Testis (tissue), 3 donors: ENCODE data around the gene LGALSL. TPM values are rescaled to one million over a fixed set of nuclear protein-coding genes. Genes with fewer than 3 reads are reported as not detected.

ENCODE experiments used
- DNase-seq: peaks from one replicate; pipeline ENCODE4 v3.0.0-alpha.2; 2019
- H3K27ac ChIP-seq, 2 donors: fragments of 200-600 bp; sonication (generic); one replicate each; pipeline ENCODE4 v1.5.1; 2019
- H3K27me3 ChIP-seq: fragments of 200-600 bp; sonication (generic); one replicate; pipeline ENCODE4 v1.5.1; 2019
- H3K36me3 ChIP-seq: fragments of 200-600 bp; sonication (generic); one replicate; pipeline ENCODE4 v1.5.1; 2017; ENCODE audit warnings: low read depth; ENCODE audit errors: missing control alignments
- H3K4me1 ChIP-seq: fragments of 200-600 bp; sonication (generic); one replicate; pipeline ENCODE4 v1.5.1; 2019
- H3K4me3 ChIP-seq, 2 donors: fragments of 200-600 bp; sonication (generic); one replicate each; pipeline ENCODE4 v1.5.1; 2017 to 2019
- H3K9me3 ChIP-seq: fragments of 200-600 bp; sonication (generic); one replicate; pipeline ENCODE4 v1.5.1; 2017
- POLR2A ChIP-seq: fragments of 450-650 bp; IDR thresholded peaks from one replicate; pipeline ENCODE4 v1.6.1; 2017; ENCODE audit warnings: antibody characterized with exemption, mild to moderate bottlenecking, moderate library complexity
- WGBS, 2 donors: methylation state at CpG; one replicate each; pipeline ENCODE4 v1.1.5; 2018; 5-methylcytosine and 5-hydroxymethylcytosine counted together
- intact Hi-C: fragments of 100-400 bp; cut with DNase I; formaldehyde crosslinking; loops from one replicate; pipeline ENCODE4 v1.15.1; 2023; ENCODE audit warnings: low total_unique reads
- polyA plus RNA-seq: library from polyadenylated mRNA; stranded (reverse); fragments of 350-450 nt; fragmentation: Illumina TruSeq; extraction: RNeasy Lipid Tissue Mini Kit (QIAGEN cat#74804); gene quantifications from one replicate; pipeline ENCODE4 v1.2.3, GENCODE V29; 2014; ENCODE audit warnings: low read depth, low replicate concordance; ENCODE audit not compliant: insufficient read depth
- total RNA-seq, 2 donors: library from RNA; depleted of rRNA; stranded (reverse); fragments of >200 nt; gene quantifications; one replicate each; pipeline ENCODE4 v1.2.3, GENCODE V29; 2016
- TF ChIP-seq, protein P1 (sequence below), 3 experiments: fragments of 450-650 bp in 2 of 3; fragments of 200-600 bp in 1 of 3; sonication (generic) in 1 of 3; IDR thresholded peaks; one replicate each; pipeline ENCODE4 v1.5.1; 2016 to 2019; ENCODE audit warnings: antibody characterized with exemption in 3 of 3, mild to moderate bottlenecking in 2 of 3, moderate library complexity in 1 of 3

LGALSL gene
- total and polyA plus RNA-seq, 3 donors from 2014 or later, result 10.8 to 13.4 (median 11.3) TPM

DNA sequence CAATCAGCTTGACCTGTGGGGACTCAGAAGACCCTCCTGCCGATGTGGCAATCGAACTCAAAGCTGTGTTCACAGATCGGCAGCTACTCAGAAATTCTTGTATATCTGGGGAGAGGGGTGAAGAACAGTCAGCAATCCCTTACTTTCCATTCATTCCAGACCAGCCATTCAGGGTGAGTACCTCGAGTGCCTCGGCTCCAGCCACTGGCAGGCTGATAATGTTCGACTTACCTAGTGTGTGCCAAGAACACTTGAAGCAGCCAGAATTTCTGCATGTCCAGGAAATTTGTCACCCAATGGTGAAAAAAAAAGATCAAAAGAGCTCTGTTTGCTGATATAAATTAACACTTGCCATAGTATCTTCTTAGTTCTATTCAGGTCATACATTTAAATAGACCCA lies 2.3 kb downstream of the LGALSL start:
- Histone ChIP-seq H3K27ac (no peak overlapping the region), H3K4me1 (peaks cover 10% of the 10 kb centered on the region), H3K36me3 (no peaks in the 10 kb centered on the region), H3K4me3 (no peak overlapping the region), H3K27me3 (no peaks in the 10 kb centered on the region), H3K9me3 (no peaks in the 10 kb centered on the region)
- no peak for DNase-seq
- intact Hi-C loops, result no loop called here
- WGBS, 2 donors, result 66 to 75% methylated on average over 6 of the region's 6 CpGs
- TF ChIP-seq, protein P1, sequence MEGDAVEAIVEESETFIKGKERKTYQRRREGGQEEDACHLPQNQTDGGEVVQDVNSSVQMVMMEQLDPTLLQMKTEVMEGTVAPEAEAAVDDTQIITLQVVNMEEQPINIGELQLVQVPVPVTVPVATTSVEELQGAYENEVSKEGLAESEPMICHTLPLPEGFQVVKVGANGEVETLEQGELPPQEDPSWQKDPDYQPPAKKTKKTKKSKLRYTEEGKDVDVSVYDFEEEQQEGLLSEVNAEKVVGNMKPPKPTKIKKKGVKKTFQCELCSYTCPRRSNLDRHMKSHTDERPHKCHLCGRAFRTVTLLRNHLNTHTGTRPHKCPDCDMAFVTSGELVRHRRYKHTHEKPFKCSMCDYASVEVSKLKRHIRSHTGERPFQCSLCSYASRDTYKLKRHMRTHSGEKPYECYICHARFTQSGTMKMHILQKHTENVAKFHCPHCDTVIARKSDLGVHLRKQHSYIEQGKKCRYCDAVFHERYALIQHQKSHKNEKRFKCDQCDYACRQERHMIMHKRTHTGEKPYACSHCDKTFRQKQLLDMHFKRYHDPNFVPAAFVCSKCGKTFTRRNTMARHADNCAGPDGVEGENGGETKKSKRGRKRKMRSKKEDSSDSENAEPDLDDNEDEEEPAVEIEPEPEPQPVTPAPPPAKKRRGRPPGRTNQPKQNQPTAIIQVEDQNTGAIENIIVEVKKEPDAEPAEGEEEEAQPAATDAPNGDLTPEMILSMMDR (IDR thresholded peaks at IDR 0.05), result no peak
- no peak for TF ChIP-seq POLR2A

DNA sequence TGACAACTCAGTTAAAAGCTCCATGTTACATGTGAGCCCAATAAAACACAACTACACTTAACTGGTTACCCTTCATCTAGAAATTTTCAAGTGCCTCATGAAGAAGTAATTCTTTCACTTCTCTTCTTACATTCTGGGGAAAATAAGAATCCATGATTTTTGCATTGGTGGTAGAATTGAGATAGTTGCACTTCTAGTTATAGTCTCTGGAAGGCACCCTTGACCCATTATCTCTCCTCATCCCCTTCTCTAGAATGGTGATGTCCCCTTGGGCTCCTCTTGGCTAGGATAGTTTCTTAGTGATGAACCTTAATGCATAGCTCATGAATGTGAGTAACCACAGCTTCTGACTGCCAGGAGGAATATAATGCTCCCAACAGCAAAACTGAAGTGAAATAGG lies 3.6 kb downstream of the LGALSL start:
- Histone ChIP-seq H3K27ac (no peak overlapping the region), H3K9me3 (no peaks in the 10 kb centered on the region), H3K27me3 (no peaks in the 10 kb centered on the region), H3K4me3 (no peak overlapping the region), H3K36me3 (no peaks in the 10 kb centered on the region), H3K4me1 (peaks cover 10% of the 10 kb centered on the region)
- intact Hi-C loops, result no loop called here
- no peak for TF ChIP-seq POLR2A
- TF ChIP-seq, protein P1 (IDR thresholded peaks at IDR 0.05), result no peak
- no peak for DNase-seq

DNA sequence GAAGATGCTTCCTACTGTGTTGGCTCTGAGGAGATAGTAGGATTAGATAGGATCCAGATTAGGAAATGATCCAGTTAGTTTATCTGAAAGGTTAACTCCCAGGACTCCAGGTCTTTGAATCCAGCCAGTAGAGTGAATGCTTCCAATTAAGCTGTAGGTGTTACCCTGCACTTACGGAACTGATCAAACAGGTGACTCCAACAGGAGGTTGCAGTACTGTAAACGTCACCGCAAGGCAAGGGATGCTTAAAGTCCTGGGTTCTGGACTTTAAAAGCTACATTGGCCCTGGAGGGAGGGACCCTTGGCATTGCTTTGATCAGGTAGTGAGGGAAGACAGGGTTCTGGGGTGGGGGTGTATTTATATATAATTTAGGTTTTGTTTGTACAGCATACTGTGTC lies 5.6 kb downstream of the LGALSL start:
- H3K4me3 ChIP-seq, result no peak overlapping the region
- WGBS, 2 donors, result 93 to 100% methylated on average over 3 of the region's 3 CpGs
- no peaks in the 10 kb centered on the region for H3K36me3 ChIP-seq
- no peaks in the 10 kb centered on the region for H3K4me1 ChIP-seq
- H3K27ac ChIP-seq, result no peak overlapping the region
- TF ChIP-seq POLR2A, result no peak
- TF ChIP-seq, protein P1 (IDR thresholded peaks at IDR 0.05), result no peak
- no peaks in the 10 kb centered on the region for H3K9me3 ChIP-seq
- no peak for DNase-seq
- intact Hi-C loops, result no loop called here
- H3K27me3 ChIP-seq, result no peaks in the 10 kb centered on the region

DNA sequence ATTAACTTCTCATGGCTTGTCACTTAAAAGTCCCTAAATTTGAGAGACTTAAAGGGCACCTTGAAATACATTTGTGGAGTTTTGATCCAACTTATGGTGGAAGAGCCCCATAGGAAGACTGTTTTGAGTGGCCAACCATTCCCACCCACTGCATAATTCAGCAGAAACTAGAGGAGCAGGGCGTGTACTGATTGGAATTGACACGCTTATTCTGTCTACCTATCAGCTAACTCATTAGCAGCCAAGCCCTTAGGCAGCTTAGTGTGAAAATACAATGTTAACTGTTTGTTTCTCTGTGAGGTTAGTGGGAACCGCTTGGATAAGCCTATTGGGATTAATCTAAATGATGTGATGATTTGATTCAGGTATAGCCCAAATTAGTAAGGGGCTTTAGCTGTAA lies 6.4 kb downstream of the LGALSL start:
- H3K27ac ChIP-seq, result no peak overlapping the region
- H3K9me3 ChIP-seq, result no peaks in the 10 kb centered on the region
- no peak for TF ChIP-seq POLR2A
- TF ChIP-seq, protein P1 (IDR thresholded peaks at IDR 0.05), result no peak
- H3K4me3 ChIP-seq, result no peak overlapping the region
- WGBS, 2 donors, result 87 to 100% methylated on average over 2 to 3 of the region's 3 CpGs
- intact Hi-C loops, result no loop called here
- no peaks in the 10 kb centered on the region for H3K27me3 ChIP-seq
- DNase-seq, result no peak
- no peaks in the 10 kb centered on the region for H3K4me1 ChIP-seq
- H3K36me3 ChIP-seq, result no peaks in the 10 kb centered on the region

DNA sequence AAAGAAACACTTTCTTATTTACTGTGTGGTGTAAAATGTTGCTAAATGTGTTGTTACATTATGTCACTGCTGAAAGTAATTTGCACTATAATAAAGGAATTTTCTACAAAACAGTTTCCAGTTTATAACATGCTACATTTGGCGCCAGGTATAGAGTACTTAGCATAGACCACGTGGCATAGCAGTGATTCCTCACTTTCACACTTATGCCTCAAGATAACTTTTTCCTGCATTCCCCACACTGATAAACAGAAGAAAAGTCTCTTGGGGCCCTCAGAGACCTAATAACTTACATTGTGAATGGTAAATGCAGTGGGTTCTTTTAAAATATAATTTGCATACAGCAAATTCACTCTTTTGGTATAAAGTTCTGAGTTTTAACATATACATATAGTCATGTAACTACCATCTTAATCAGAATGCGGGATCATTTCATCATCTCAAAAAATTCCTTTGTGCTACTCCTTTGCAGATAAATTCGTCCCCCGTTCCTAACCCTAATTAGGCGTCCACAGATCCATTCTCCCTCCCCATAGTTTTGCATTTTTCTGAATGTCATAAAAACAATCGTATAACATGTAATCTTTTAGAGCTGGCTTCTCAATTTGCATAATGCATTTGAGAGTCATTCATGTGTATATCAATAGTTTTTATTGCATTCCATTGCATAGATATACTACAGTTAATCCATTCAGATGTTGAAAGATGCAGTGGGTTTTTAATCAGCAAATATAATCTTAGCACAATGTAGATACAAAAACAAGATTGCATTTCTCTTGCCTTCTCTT lies 7.5 kb downstream of the LGALSL start:
- no peak overlapping the region for H3K4me3 ChIP-seq
- no peaks in the 10 kb centered on the region for H3K4me1 ChIP-seq
- 69 to 78% methylated on average over 7 of the region's 7 CpGs for WGBS, 2 donors
- no peaks in the 10 kb centered on the region for H3K36me3 ChIP-seq
- H3K27me3 ChIP-seq, result no peaks in the 10 kb centered on the region
- TF ChIP-seq POLR2A, result no peak
- TF ChIP-seq, protein P1 (IDR thresholded peaks at IDR 0.05), result no peak
- H3K27ac ChIP-seq, result no peak overlapping the region
- no peaks in the 10 kb centered on the region for H3K9me3 ChIP-seq
- intact Hi-C loops, result no loop called here
- no peak for DNase-seq
